Thoracic aorta (tissue), 2 donors: ENCODE measurements around the gene GDA. TPM values are rescaled to one million over a fixed set of nuclear protein-coding genes. Genes with fewer than 3 reads are reported as not detected.

Experiments
- ATAC-seq: fragments of 150-250 bp; one replicate; pipeline ENCODE4 v1.8.0; 2017; ENCODE audit warnings: low read depth; ENCODE audit not compliant: insufficient number of reproducible peaks, low FRiP score
- DNase-seq: peaks from one replicate; pipeline ENCODE4 v3.0.0-alpha.2; 2020; ENCODE audit warnings: low spot score
- H3K27ac ChIP-seq, 2 donors: fragments of 200-600 bp; sonication (generic); 1 replicate in 1 of 2; 2 replicates in 1 of 2; pipeline ENCODE4 v1.5.1; 2016; ENCODE audit warnings: mild to moderate bottlenecking in 2 of 2, moderate library complexity in 2 of 2
- H3K27me3 ChIP-seq: fragments of 200-600 bp; sonication (generic); replicated peaks from 2 replicates; pipeline ENCODE4 v1.6.0; 2016; ENCODE audit warnings: mild to moderate bottlenecking; ENCODE audit not compliant: insufficient read depth
- H3K36me3 ChIP-seq: fragments of 200-600 bp; sonication (generic); one replicate; pipeline ENCODE4 v1.5.1; 2016
- H3K4me1 ChIP-seq, 2 donors: fragments of 200-600 bp; sonication (generic); 1 replicate in 1 of 2; 2 replicates in 1 of 2; pipeline versions ENCODE4 v1.5.1 to v1.6.0; 2016; ENCODE audit warnings: low read depth in 2 of 2, mild to moderate bottlenecking in 1 of 2; ENCODE audit not compliant: control insufficient read depth in 1 of 2
- H3K4me3 ChIP-seq: fragments of 200-600 bp; sonication (generic); 2 replicates; pipeline ENCODE4 v1.5.1; 2016; ENCODE audit warnings: mild to moderate bottlenecking
- H3K9me3 ChIP-seq: fragments of 200-600 bp; sonication (generic); 2 replicates; pipeline ENCODE4 v1.5.1; 2016
- total RNA-seq, 2 donors: library from RNA; depleted of rRNA; stranded (reverse); fragments of >200 nt; gene quantifications; one replicate each; pipeline versions ENCODE4 v1.1.0 to v1.2.3, GENCODE V29; 2016
- TF ChIP-seq, protein P1 (sequence below): fragments of 200-600 bp; sonication (generic); IDR thresholded peaks from one replicate; pipeline ENCODE4 v1.5.1; 2019; ENCODE audit warnings: antibody characterized with exemption

Gene GDA
- total RNA-seq, 2 donors from 2014 or later: not detected

DNA sequence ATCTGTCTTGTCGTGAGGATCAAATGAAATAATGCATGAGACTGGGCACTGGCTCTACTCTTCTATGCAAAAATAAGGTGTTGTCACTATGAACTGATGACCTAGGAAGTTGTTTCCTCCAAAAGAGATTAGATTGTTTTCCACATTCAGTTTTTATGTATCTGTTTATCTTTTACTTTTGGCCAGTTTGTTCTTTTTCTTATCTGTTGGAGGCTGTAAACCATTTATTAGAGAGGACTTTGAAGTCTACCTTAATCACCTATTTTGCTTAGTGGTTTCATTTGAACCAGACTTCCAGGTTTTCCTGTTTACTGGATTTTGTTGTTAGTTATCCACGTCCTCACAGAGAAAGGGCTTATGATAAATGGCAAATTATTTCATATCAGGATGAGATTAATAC is 21.5 kb upstream of the GDA start:
- ATAC-seq (no peak), DNase-seq (no peak)
- TF ChIP-seq, protein P1, sequence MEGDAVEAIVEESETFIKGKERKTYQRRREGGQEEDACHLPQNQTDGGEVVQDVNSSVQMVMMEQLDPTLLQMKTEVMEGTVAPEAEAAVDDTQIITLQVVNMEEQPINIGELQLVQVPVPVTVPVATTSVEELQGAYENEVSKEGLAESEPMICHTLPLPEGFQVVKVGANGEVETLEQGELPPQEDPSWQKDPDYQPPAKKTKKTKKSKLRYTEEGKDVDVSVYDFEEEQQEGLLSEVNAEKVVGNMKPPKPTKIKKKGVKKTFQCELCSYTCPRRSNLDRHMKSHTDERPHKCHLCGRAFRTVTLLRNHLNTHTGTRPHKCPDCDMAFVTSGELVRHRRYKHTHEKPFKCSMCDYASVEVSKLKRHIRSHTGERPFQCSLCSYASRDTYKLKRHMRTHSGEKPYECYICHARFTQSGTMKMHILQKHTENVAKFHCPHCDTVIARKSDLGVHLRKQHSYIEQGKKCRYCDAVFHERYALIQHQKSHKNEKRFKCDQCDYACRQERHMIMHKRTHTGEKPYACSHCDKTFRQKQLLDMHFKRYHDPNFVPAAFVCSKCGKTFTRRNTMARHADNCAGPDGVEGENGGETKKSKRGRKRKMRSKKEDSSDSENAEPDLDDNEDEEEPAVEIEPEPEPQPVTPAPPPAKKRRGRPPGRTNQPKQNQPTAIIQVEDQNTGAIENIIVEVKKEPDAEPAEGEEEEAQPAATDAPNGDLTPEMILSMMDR: no peak
- Histone ChIP-seq H3K4me1 (no peaks in the 10 kb centered on the region), H3K27ac (no peak overlapping the region), H3K36me3 (no peaks in the 10 kb centered on the region), H3K27me3 (no peaks in the 10 kb centered on the region), H3K4me3 (no peak overlapping the region), H3K9me3 (no peaks in the 10 kb centered on the region)

- DNase-seq: no peak
- H3K36me3 ChIP-seq: no peaks in the 10 kb centered on the region
- TF ChIP-seq, protein P1: no peak
- no peak overlapping the region for H3K27ac ChIP-seq
- no peak for ATAC-seq
- H3K9me3 ChIP-seq: no peaks in the 10 kb centered on the region
- H3K4me1 ChIP-seq: no peaks in the 10 kb centered on the region
- H3K27me3 ChIP-seq: no peaks in the 10 kb centered on the region
- no peak overlapping the region for H3K4me3 ChIP-seq
Observed at GRCh38 chr9:72128526-72128925, 20.7 kb upstream of the GDA start.

- no peak overlapping the region for H3K27ac ChIP-seq
- no peak overlapping the region for H3K4me3 ChIP-seq
- ATAC-seq (no peak), DNase-seq (no peak)
- H3K4me1 ChIP-seq: no peaks in the 10 kb centered on the region
- no peaks in the 10 kb centered on the region for H3K36me3 ChIP-seq
- TF ChIP-seq, protein P1: no peak
- H3K9me3 ChIP-seq: no peaks in the 10 kb centered on the region
- H3K27me3 ChIP-seq: no peaks in the 10 kb centered on the region
Observed at GRCh38 chr9:72129271-72130156, 19.7 kb upstream of the GDA start.

DNA sequence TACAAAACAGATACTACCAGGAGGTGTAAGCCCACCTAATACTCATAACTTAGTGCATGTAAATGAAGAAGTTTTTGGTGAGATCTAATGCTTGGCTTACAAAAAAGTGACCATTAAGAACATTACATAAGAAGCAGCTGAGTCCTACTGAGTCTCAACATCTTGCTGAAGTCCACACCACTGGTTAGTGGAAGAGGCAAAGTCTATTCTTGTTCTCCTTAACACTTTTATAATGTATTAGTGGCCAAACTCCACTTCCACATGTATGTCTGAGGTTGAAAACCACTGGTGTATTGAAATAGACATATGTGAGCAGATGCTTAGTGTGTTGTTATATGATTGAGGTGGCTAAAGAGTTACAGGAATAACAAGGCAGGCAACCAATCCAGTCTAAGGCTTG is 18.9 kb upstream of the GDA start:
- Histone ChIP-seq H3K4me1 (no peaks in the 10 kb centered on the region), H3K27me3 (no peaks in the 10 kb centered on the region), H3K9me3 (no peaks in the 10 kb centered on the region), H3K4me3 (no peak overlapping the region), H3K27ac (no peak overlapping the region), H3K36me3 (no peaks in the 10 kb centered on the region)
- no peak for ATAC-seq
- no peak for DNase-seq
- TF ChIP-seq, protein P1: no peak

GRCh38 chr9:72131206-72131605 is 18.0 kb upstream of the GDA start:
- DNase-seq (no peak), ATAC-seq (no peak)
- TF ChIP-seq, protein P1: no peak
- no peak overlapping the region for H3K27ac ChIP-seq
- H3K36me3 ChIP-seq: no peaks in the 10 kb centered on the region
- H3K9me3 ChIP-seq: no peaks in the 10 kb centered on the region
- no peaks in the 10 kb centered on the region for H3K4me1 ChIP-seq
- H3K27me3 ChIP-seq: no peaks in the 10 kb centered on the region
- no peak overlapping the region for H3K4me3 ChIP-seq
